ENCODE measurements around the gene PDE8A.
"Not testable (repeated sequence)": the region's sequence is repeated elsewhere in the genome, so short reads cannot be mapped to it uniquely, and the experiment has no call there.

Gene PDE8A

DNA sequence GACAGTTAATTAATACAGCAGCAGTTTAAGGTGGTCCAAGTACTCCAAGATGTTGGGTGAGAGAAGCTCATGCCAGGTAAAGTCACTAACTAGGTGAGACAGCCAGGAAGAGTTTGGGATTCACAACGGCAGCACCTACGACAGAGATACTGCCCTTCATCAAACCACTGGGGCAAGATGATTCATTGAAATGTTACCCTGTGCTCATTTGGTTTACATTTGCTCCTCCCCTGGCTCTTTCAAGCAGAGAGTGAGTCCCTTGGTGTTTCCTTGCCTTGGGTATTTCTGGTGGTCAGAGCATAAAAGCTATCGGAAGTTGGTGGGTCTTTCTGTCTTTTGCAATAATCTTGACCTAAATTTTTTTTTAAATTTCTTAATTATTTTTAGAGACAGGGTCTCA, 19.9 kb upstream of the PDE8A start:
- no peak for ATAC-seq

DNA sequence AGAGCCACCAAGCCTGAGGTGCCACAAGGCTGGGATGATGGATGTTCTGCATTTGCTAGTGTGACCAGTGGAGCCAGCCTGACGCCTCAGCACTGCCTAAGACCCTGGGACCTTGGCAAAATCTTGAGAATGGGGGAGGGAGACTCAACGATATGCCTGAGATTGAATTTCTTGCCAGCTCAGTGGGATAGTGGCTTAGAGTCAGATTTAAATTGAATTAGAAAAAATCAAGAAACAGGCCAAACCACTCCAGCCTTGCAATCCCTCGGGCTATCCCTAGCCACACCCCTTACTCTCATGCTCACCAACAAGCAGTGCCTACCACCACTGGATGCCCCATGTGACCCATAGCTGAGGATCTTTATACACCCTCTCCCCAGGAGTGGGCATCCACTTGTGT, 18.7 kb upstream of the PDE8A start:
- ATAC-seq, result no peak

GRCh38 chr15:84967380-84967779, 14.3 kb upstream of the PDE8A start:
- no peak for ATAC-seq

DNA sequence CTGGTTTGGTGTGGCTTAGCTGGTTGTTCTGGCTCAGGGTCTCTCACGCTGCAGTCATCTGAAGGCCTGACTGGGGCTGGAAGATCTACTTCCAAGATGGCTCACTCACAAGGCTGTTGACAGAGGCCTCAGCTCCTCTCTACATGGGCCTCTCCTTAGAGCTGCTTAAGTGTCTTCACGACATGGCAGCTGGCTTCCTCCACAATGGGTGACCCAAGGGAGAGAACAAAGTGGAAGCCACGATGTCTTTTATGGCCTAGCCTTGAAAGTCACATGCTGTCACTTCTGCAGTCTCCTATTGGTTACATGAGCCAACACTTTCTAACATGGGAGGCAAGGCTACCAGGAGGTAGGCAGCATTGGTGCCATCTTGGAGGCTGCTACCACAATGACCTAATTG, 13.4 kb upstream of the PDE8A start:
- ATAC-seq, result no peak

DNA sequence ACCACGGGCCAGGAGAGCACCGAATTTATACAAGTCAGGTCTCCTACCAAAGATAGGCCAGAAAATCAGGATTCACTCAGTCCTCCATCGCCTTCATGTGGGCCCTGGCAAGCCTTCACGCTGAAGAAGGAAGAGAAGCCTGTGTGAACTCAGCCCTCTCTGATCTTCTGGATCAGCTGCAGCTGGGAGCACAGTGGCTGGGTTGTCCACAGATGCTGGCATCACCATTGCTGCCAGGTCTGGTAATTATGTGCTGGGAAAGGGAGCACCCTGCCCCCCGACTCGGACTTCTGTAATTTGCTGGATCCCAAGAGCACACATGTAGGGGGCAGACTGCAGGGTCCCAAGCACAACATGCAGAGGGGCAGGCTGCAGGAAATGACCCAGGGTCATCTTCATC, 12.4 kb upstream of the PDE8A start:
- ATAC-seq, result no peak

DNA sequence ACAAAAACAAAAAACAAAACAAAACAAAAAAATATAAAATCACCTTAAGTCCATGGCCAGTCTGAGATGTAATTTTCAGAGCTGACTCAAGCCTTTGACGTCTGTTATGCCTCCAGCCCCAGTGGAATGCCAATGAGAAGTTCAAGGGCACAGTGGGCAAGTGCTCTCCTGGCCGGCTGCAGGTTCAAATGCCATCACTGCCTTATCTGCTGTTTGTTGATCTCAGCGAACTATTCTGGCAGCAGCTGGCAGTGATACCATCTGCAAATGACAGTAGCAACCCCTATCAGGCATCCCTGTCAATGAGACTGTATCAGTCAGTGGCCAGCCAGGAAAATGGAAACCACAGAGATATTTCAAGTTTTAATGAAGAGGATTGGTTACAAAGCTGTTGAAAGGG, 10.8 kb upstream of the PDE8A start:
- no peak for ATAC-seq

GRCh38 chr15:84973492-84974460, 7.9 kb upstream of the PDE8A start:
- no peak for ATAC-seq

DNA sequence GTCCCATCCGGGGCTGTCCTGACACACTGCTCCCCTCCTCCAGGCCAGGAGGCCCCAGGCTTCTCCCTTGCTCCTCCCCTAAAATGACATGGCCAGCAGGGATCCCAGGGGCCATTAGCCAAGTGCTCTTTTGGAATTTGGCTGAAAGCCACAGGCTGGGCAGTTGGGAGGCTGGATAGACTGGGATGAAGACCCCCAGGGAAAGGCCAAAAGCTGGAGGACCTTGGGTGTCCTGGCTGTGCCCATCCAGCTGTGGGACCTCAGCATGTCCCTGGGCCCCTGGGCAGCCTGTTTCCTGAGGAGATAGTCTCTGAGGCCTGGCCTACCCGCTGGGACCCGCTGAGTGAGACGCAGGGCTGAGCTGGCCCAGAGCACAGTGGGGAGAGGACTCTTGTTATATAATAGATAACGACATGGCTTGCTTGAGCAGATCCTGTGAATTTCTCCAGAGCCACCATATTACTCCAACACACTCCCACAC, 5.7 kb upstream of the PDE8A start:
- no peak for ATAC-seq

DNA sequence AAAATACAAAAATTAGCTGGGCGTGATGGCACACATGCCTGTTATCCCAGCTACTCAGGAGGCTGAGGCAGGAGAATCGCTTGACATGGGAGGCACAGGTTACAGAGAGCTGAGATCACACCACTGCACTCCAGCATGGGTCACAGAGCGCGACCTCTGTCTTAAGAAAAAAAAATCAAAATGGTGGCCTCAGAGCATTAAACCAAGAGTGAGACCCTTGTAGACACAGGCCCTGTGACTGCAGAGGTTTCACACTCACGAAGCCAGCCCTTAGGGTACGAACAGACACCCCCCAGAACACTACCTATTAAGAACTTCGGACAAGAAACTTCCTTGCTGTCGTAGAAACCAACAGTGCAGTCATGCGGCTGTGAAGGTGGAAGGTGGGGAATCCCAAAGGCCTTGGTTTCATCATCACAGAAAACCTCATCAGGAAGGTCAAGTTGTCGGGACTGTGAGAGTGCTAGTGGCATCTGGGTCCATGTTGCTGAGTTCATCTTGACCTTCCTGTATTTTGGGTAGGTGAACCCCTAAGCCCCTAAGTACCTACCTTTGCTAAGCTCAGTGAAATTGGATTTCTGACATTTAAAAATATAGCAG, 4.8 kb upstream of the PDE8A start:
- ATAC-seq, result no peak

GRCh38 chr15:84979651-84980050, 2.0 kb upstream of the PDE8A start:
- ATAC-seq, result no peak

DNA sequence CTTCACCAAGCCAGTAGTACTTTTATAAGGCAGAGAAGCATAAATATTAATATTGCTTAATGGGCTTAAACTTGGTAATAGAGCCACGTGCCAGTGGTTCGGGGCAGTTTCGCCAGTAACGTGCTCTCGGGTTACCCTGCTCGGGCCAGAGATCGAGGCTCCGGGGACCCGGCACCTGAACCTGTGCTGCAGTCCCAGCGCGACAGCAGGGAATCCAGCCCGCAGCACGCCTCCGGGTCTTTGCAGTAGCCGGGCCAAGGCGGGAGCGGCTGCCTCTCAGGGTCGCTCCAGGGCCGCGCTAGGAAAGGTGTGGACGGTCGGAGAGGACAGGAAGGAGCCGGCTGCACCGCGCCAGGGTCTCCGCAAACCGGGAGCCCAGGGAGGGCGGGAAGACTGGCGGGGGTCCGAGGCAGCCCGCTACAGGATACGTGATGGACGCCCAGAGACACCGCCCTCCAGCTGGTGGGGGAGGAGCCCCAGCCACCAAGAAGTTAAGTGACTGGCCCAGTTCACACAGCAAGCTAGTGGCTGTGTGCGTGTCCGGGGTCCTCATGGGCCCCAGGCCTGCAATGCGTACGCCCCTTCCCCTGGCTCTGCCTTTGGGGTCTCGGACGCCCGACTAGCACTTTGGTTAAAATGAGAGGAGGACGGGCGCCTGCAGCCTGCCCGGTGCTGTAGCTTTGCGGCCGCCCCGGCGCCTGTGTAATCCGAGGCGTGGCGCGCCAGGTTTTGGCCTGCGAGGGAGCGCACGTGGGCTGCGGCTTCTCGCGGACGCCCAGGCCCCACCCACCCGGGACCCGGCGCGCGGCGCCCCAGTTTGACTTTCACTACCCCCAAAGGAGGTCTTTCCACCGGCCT, 1.2 kb upstream of the PDE8A start:
- ATAC-seq, result peak; percentile 69 to 76

GRCh38 chr15:84981054-84981710, 474 bp upstream of the PDE8A start:
- peak; percentile 76 to 79 for ATAC-seq

- no peak for ATAC-seq
These were observed 755 bp downstream of the PDE8A start for GRCh38 chr15:84982301-84982920.

DNA sequence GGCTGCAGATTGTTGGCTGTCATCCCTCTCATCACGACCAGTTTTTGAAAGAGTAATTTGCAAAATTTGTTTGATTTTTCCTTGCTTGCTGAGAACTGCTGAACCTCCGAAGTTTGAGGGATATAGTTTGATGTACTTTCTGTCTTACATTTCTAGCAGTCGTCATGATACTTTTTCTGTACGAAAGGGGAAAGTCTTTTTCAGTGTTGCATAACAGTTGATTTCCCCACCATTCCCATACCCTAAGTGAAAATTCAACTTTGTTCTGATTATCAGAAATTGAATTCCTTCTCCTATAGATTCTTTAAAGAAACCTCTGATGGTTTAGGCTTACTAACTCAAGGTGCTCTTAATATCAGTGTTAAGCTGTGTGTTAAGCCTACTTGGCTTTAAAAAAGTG, 1.6 kb downstream of the PDE8A start:
- no peak for ATAC-seq

DNA sequence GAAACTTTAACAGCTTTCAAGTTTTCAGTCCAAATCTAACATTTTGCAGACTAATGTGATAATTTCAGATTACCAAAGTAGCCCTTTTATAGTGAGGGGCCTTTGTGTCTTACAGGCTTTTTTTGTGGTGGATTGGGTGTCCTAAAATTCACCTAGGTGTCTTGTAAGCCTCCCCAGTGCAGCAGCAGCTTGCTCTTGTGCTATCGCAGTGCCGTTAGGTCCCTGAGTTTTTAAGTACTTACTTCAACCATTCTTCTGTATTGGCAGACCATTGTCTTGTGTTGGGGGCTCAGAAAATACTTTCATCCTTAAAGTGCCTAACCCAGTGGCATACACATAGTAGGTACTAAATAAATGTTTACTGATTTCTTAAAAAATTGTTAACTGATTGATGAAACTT, 2.1 kb downstream of the PDE8A start:
- no peak for ATAC-seq

- ATAC-seq, result no peak
These were observed 3.5 kb downstream of the PDE8A start for GRCh38 chr15:84985158-84985557.

DNA sequence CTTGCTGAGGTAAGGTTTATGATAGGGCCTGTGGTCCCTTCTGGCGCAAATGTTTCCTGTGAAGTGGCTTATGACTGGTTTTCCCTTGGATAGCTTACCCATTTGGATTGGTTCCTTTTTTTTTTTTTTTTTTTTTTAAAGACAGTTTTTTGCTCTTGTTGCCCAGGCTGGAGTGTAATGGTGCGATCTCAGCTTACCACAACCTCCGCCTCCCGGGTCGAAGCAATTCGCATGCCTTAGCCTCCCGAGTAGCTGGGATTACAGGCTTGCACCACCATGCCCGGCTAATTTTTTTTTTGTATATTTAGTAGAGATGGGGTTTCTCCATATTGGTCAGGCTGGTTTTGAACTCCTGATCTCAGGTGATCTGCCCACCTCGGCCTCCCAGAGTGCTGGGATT, 5.7 kb downstream of the PDE8A start:
- ATAC-seq, result not testable (repeated sequence)

GRCh38 chr15:84987949-84988624, 6.4 kb downstream of the PDE8A start:
- peak in 1 of 2 donors; percentile 18 for ATAC-seq

- ATAC-seq, result no peak
These were observed 7.4 kb downstream of the PDE8A start for GRCh38 chr15:84988909-84989644.

- no peak for ATAC-seq
These were observed 8.9 kb downstream of the PDE8A start for GRCh38 chr15:84990507-84990906.
